Gastrocnemius medialis (tissue), 4 donors: ENCODE measurements around the gene ZDHHC1. TPM values are rescaled to one million over a fixed set of nuclear protein-coding genes. Genes with fewer than 3 reads are reported as not detected.

Experiments used
- ATAC-seq, 2 donors: fragments of 150-250 bp; one replicate each; pipeline ENCODE4 v1.9.1; 2016
- DNase-seq, 2 donors: peaks; one replicate each; pipeline ENCODE4 v3.0.0-alpha.2; 2019
- H3K27ac ChIP-seq, 4 donors: fragments of 200-600 bp; sonication (generic); 1 replicate in 1 of 4; 2 replicates in 3 of 4; pipeline ENCODE4 v1.5.1; 2016 to 2018; ENCODE audit warnings: mild to moderate bottlenecking in 2 of 4, moderate library complexity in 1 of 4
- H3K27me3 ChIP-seq, 3 donors: fragments of 200-600 bp; sonication (generic) in 2 of 3; 1 replicate in 1 of 3; 2 replicates in 2 of 3; pipeline versions ENCODE4 v1.5.1 to v1.6.0; 2016 to 2019; ENCODE audit warnings: mild to moderate bottlenecking in 1 of 3, moderate library complexity in 1 of 3
- H3K36me3 ChIP-seq, 2 donors: fragments of 200-600 bp; sonication (generic) in 1 of 2; one replicate each; pipeline ENCODE4 v1.5.1; 2017 to 2018
- H3K4me1 ChIP-seq, 2 donors: fragments of 200-600 bp; sonication (generic) in 1 of 2; one replicate each; pipeline ENCODE4 v1.5.1; 2016 to 2017; ENCODE audit warnings: mild to moderate bottlenecking in 2 of 2
- H3K4me3 ChIP-seq, 4 donors: fragments of 200-600 bp; sonication (generic) in 3 of 4; 1 replicate in 1 of 4; 2 replicates in 3 of 4; pipeline ENCODE4 v1.5.1; 2016 to 2019; ENCODE audit warnings: mild to moderate bottlenecking in 2 of 4
- H3K9me3 ChIP-seq, 3 donors: fragments of 200-600 bp; sonication (generic) in 2 of 3; 1 replicate in 1 of 3; 2 replicates in 2 of 3; pipeline ENCODE4 v1.5.1; 2016 to 2019
- POLR2A ChIP-seq, 2 donors: fragments of 450-650 bp; IDR thresholded peaks; one replicate each; pipeline ENCODE4 v1.6.1; 2017; ENCODE audit warnings: antibody characterized with exemption in 2 of 2, mild to moderate bottlenecking in 2 of 2, moderate library complexity in 2 of 2
- in situ Hi-C, 4 donors: fragments of 200-750 bp; cut with MboI; loops; one replicate each; pipeline versions ENCODE4 v1.15.0 to v1.8.0; 2017; ENCODE audit warnings: low sequenced_read_pairs in 4 of 4
- intact Hi-C: fragments of 100-400 bp; cut with DNase I; formaldehyde crosslinking; loops from one replicate; pipeline ENCODE4 v1.15.1; 2023; ENCODE audit warnings: low total_unique reads
- total RNA-seq, 4 donors: library from RNA; depleted of rRNA; stranded (reverse); fragments of >200 nt; gene quantifications; one replicate each; pipeline versions ENCODE4 v1.1.0 to v1.2.3, GENCODE V29; 2016
- TF ChIP-seq, protein P1 (sequence below), 5 experiments: fragments of 450-650 bp in 3 of 5; fragments of 200-600 bp in 2 of 5; sonication (generic) in 2 of 5; IDR thresholded peaks in 4 of 5; conservative IDR thresholded peaks in 1 of 5; 1 replicate in 4 of 5; 2 replicates in 1 of 5; pipeline ENCODE4 v1.5.1; 2016 to 2019; ENCODE audit warnings: antibody characterized with exemption in 5 of 5, mild to moderate bottlenecking in 3 of 5, moderate library complexity in 3 of 5

The ZDHHC1 gene
- total RNA-seq, 4 donors from 2014 or later: 4.4 to 11.0 (median 8.9) TPM

DNA sequence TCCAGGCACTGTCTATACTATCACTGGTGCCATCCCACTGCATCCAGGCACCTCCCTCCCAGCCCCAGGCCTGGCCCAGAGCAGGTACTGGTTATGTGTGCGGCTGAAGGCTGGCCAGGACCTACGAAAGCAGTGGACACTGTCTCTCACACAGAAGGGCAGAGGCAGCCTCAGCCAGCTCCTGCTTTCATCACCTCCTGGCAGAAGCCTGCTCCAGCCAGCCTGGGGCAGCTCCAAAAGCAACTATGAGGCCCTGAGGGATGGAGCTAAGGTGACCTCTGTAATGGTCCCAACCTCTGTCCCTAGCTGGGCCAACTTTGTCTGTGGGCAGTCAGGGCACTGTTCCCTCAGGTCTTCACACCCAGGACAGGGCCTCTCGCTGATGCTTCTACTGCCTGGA is 33.5 kb upstream of the ZDHHC1 start:
- DNase-seq: peak; percentile 50 to 86
- H3K27ac ChIP-seq: peak overlapping the region; percentile 64 to 82 (median 74)
- intact Hi-C loops (no loop called here), in situ Hi-C loops (no loop called here)
- peak; percentile 58 to 73 for ATAC-seq
- TF ChIP-seq, protein P1, sequence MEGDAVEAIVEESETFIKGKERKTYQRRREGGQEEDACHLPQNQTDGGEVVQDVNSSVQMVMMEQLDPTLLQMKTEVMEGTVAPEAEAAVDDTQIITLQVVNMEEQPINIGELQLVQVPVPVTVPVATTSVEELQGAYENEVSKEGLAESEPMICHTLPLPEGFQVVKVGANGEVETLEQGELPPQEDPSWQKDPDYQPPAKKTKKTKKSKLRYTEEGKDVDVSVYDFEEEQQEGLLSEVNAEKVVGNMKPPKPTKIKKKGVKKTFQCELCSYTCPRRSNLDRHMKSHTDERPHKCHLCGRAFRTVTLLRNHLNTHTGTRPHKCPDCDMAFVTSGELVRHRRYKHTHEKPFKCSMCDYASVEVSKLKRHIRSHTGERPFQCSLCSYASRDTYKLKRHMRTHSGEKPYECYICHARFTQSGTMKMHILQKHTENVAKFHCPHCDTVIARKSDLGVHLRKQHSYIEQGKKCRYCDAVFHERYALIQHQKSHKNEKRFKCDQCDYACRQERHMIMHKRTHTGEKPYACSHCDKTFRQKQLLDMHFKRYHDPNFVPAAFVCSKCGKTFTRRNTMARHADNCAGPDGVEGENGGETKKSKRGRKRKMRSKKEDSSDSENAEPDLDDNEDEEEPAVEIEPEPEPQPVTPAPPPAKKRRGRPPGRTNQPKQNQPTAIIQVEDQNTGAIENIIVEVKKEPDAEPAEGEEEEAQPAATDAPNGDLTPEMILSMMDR (IDR thresholded peaks at IDR 0.05 in 4 of 5, conservative IDR thresholded peaks at IDR 0.05 in 1 of 5): no peak
- no peak for TF ChIP-seq POLR2A (IDR thresholded peaks at IDR 0.05)
- H3K9me3 ChIP-seq: no peaks in the 10 kb centered on the region
- no peaks in the 10 kb centered on the region for H3K27me3 ChIP-seq
- H3K36me3 ChIP-seq: peaks cover 0 to 3% of the 10 kb centered on the region in 2 donors
- H3K4me3 ChIP-seq: no peak overlapping the region
- H3K4me1 ChIP-seq: peaks cover 81 to 89% of the 10 kb centered on the region in 2 donors

DNA sequence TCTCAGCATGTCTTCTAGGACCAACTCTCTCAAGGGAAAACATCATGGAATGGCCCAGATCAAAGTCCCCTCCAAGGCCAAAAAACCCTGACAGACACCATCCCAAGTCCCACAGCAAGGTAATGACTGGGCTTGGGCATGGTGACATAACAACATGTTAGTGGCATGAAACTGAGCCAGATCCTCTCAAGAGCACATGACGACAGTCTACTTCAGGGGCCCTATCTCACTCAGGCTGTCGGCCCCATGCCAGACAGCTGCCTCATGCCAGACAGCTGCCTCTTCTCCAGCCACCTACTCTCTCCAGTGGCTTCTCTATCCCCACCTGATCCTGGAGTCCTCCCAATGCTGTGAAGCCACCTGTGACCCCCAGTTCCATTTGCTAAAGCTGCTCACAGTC is 33.1 kb upstream of the ZDHHC1 start:
- DNase-seq (peak in 1 of 2 donors; percentile 78), ATAC-seq (peak; percentile 53 to 55)
- intact Hi-C loops: no loop called here
- no peak for TF ChIP-seq POLR2A (IDR thresholded peaks at IDR 0.05)
- TF ChIP-seq, protein P1 (IDR thresholded peaks at IDR 0.05 in 4 of 5, conservative IDR thresholded peaks at IDR 0.05 in 1 of 5): no peak
- no peaks in the 10 kb centered on the region for H3K27me3 ChIP-seq
- H3K9me3 ChIP-seq: no peaks in the 10 kb centered on the region
- H3K4me1 ChIP-seq: peaks cover 83 to 94% of the 10 kb centered on the region in 2 donors
- no peak overlapping the region for H3K4me3 ChIP-seq
- H3K27ac ChIP-seq: peak overlapping the region; percentile 64 to 82 (median 74)
- H3K36me3 ChIP-seq: peaks cover 0 to 3% of the 10 kb centered on the region in 2 donors
- in situ Hi-C loops: no loop called here

DNA sequence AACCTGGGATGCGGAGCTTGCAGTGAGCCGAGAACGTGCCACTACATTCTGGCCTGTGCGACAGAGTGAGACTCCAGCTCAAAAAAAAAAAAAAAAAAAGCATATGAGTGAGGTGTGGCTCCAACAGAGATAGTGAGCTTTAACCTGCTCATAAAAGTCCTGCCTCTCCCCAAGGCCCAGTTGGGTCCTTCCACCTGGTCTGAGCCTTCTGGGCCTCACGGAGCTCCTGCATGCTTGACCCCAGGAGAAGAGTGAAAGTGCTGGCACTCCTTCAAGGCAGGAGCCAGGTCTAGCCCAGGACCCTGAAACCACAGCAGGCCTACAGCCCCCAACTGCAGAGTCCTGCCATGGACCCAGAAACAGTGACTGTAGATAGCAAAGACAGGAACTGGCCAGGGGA is 32.3 kb upstream of the ZDHHC1 start:
- H3K27ac ChIP-seq: peak overlapping the region; percentile 64 to 82 (median 74)
- TF ChIP-seq, protein P1 (IDR thresholded peaks at IDR 0.05 in 4 of 5, conservative IDR thresholded peaks at IDR 0.05 in 1 of 5): no peak
- TF ChIP-seq POLR2A (IDR thresholded peaks at IDR 0.05): no peak
- peaks cover 0 to 3% of the 10 kb centered on the region in 2 donors for H3K36me3 ChIP-seq
- ATAC-seq: no peak
- no peak overlapping the region for H3K4me3 ChIP-seq
- no peaks in the 10 kb centered on the region for H3K9me3 ChIP-seq
- peaks cover 90 to 100% of the 10 kb centered on the region in 2 donors for H3K4me1 ChIP-seq
- no peak for DNase-seq
- H3K27me3 ChIP-seq: no peaks in the 10 kb centered on the region
- intact Hi-C loops: no loop called here
- in situ Hi-C loops: no loop called here

DNA sequence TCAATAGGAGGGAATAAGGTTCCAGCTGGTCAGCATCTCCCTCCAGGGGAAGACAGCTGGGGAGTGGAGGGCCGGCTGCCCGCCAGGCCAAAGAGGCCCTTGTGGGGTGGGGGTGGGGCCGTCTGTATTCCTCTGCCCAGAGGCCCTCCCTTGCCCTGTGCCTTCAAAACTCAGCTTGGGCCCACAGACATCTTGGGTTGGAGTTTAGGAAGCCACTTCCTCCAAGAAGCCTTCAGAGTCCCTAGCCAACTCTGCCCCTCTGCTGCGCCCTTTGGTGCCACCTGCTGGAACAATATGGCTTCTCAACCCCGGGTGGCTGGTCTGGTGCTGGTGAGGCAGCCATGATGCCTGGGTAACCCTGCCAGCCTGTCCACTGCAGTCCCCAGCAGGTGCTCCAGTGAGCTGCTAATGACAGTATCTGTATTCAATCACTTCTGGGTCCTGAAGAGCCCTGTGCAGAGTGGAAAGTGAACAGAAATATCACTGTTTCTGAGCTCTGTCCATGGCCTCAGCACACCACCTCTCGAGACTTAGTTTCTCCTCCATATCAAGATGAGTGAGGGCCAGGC is 31.3 kb upstream of the ZDHHC1 start:
- Histone ChIP-seq H3K4me3 (no peak overlapping the region), H3K27me3 (no peaks in the 10 kb centered on the region), H3K36me3 (peaks cover 0 to 3% of the 10 kb centered on the region in 2 donors), H3K9me3 (no peaks in the 10 kb centered on the region), H3K27ac (no peak overlapping the region), H3K4me1 (peaks cover 95 to 100% of the 10 kb centered on the region in 2 donors)
- intact Hi-C loops: no loop called here
- DNase-seq (peak in 1 of 2 donors; percentile 44), ATAC-seq (no peak)
- in situ Hi-C loops: no loop called here
- TF ChIP-seq, protein P1 (IDR thresholded peaks at IDR 0.05 in 4 of 5, conservative IDR thresholded peaks at IDR 0.05 in 1 of 5): peak in 3 of 5 experiments; percentile 36 to 54 (median 48)
- TF ChIP-seq POLR2A (IDR thresholded peaks at IDR 0.05): no peak
